Measurements from ENCODE around the gene RANBP9.
A peak's percentile ranks its signal among the peaks of the same experiment; 100 is the strongest.

Gene RANBP9

DNA sequence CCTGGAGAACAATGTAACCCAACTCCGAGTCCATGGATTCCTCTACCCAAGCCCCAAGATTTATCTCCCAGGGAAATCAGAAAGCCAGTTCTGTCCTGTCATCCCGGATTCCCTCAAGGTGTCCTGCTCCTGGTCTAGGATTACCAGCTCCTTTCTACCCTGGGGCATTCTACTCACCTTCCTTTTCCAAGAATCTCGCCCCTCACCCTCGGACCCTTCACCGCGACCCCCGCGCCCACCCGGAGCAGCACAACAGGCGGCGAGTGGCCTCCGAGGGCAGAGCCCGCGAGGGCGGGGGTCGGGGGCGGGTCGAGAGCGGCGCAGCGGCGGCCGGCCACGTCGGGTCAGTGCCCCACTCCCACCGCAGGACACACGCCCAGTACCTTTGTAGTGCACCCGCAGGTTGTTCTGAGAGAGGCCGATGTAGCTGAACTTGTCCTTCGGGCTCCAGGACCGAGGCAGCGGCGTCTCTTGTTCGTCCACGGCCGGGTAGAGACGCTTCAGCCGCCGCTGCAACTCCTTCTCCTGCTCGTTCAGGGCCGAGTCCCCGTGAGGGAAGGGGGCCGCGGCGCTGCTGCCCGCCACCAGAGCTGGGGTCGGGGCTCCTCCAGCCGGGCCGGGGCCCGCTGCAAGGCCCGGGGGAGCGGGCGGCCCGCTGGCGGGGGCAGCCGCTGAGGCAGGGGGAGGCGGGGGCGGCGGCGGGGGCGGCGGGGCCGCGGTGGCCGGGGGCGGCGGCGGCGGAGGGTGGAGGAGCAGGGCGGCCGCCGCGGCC lies 897 bp downstream of the RANBP9 start:
- no peak for DNase-seq

DNA sequence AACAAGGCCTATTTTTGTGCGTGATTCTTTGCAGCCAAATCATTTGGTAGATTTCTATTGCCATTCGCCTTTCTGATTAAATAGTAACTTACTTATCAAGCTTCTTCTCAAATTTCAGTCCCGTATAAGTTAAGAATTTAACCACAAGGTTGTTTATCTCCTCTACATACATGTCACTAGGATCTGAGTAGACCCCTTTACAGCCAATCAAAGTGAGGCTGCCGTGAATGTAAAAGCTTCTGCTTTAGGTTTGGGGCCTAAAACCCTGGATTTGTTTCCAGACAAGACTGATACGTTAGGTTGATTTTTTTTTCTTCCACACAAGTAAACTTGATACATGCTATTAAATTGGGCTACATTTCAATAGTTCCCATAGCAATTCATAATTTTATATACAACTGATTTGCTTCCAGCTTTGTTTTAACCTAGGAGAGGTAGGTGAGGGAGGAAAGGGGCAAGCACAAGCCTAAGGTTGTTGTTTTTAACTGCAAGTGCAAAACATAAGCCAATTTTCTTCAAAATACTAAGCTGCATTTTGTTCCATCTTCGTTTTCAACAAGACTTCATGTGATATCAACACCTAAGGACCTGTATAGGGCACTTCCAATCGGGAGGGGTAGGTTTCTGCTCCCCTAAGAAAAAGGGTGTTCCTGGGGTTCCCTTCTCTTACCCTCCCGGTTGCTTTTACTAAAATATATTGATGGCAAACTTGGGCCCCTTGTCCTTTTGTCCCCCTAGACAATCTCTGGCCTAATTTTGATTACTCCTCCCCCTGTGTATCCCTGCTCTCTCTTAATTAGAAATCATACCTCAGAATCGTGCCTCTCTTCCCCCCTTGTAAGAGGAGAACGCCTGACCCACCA lies 1.7 kb downstream of the RANBP9 start:
- peak; percentile 12 for DNase-seq

DNA sequence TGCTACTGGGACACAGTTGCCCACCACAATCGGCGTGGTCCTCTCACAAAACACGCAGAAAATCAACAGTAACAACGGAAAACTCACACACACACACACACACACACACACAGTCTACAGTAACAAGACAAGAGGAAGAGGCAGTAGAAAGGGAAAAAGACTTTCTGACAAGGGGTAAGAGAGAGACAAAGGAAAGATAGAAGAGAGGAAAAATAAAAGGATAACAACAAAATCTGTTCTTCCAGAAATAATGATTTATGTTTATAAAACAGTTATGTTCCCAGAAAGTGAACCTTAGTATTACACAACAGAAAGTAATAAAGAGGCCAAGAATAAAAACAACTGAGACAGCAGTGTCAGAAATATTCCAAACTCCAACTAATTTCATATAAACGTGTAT lies 2.9 kb downstream of the RANBP9 start:
- DNase-seq = peak; percentile 14

DNA sequence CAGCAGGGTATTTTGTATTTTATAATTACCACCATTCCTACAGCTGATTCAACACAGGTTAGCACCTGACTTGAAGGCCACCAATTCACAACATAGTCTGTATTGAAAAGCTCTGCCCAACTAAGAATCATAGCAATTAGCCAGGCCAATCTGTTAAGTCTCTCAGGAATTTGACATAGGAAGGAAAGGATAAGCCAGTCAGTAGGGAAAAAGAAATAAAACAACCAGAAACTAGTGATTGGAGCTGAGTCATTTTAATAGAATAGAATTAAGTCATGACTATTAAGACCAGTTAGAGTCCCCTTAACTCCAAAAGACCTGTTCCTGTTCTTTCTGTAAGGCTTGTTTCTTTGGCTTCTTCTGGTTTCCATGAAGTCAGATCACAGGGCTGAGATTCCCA lies 8.1 kb downstream of the RANBP9 start:
- no peak for DNase-seq

DNA sequence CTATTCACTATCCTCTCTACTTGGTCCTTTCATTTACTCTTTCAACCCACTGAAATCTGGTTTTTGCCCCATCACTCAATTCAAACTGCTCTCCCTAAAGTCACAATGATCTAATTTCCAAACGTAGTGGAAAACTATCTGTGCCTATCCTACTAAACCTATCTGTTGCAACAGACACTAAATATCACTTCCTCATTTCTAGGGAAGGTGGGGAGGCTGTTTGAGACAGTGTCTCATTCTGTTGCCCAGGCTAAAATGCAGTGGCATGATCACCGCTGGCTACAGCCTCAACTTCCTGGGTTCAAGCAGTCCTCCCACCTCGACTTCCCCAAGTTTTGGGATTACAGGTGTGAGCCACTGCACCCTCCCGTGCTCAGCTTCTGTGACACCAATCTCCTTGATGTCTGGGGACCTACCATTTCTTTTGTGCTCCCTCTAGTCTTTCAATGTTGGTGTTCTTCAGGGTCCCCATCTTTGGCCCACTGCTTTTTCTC lies 8.8 kb downstream of the RANBP9 start:
- DNase-seq = no peak

DNA sequence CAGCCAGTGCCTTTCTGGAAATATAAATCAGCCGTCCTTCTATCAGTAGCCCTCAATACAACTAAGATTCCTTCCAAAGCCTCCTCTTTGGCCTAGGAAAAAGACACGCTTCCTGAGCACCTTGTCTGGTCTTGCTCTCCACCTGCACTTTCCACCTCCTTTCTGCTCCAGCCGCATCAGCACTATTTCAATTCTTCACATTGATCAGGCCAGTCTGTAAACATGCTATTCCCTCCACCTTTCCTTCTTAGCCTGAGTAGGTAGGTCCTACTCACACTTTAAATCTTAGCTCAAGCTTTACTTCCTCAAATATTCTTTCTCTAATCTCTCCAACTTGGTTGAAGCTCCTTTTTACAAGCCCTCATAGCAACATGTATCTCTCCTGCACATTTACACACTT lies 11.4 kb downstream of the RANBP9 start:
- no peak for DNase-seq

DNA sequence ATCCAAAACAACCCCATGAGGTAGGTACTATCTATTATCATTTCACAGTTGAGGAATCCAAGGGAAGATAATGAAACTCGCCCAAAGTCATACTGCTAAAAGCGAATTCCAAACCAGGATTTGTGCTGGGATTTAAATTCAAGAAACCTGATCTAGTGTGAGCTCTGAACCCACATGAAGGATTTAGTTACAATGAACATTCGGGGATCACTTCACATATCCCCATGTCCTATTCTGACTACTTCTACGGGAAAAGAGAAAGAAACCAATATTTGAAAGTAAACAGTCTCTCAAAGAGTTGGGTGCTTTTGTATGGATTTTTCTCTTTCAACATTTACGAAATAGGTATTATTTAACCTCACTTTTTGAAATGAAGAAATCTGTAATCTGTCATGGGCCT lies 12.9 kb downstream of the RANBP9 start:
- no peak for DNase-seq

DNA sequence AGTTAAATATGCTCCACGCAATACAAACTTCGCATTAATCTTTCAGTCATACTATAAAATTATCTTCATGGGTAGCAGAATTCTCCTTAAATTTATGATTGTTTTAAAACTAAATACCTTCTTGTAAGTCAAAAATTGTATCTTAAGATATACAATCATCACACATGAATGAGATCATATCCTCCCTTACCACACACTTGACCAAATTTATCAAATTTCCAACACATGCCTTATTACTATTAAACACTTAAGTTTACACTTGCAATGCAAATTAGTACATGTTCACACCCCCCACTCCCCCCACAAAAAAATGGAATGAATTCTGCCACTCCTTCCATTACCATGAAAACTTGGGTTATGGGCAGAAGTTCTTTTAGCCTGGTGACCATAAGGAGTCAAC lies 13.8 kb downstream of the RANBP9 start:
- DNase-seq = no peak

DNA sequence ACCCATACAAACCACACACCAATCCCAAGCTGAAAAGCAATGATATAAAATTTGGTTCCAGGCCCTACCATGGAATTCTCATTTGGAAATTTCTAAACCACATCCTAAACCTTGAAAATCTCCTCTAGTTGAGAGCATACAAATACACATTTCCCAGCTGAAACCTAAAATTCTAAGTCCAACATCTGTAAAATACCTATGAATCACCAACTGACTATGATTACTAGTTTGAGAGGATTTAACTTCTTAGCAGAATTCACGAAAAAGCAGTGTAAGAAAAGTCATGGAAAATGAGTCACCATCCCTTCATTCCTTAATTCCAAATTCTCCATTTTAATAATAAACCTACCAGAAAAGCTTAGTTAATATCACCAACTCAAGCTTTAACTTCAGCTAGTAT lies 15.4 kb downstream of the RANBP9 start:
- no peak for DNase-seq

DNA sequence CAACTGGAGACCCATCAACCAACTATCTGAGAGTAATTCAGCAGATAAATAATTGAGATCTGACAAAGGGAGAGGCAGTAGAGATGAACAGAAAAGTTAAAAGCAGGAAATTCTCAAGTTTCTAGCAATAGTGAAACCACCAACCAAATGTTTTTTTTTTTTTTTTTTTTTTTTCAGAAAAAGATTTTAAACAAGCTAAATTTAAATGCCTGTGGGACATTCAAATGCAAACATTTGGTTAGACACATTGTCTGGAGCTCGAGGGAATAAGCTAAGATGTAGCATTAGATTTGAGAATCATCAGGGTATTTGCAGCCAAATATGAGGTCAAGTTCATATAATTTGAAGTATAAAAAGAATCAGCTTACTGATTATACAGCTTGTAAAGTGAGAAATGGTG lies 16.4 kb downstream of the RANBP9 start:
- no peak for DNase-seq

DNA sequence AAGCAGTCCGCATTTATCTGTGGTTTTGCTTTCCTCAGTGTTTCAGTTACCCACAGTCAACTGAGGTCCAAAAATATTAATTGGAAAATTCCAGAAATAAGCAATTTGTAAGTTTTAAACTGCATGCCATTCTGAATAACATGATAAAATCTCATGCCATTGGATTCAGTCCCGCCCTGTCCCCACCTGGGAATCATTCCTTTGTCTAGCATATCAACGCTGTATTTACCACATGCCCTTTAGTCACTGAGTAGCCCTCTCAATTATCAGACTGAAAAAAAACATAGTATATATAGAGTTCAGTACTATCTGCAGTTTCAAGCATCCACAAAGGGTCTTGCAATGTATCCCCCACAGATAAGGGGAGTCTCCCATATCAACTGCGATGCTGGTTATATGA lies 17.1 kb downstream of the RANBP9 start:
- no peak for DNase-seq

DNA sequence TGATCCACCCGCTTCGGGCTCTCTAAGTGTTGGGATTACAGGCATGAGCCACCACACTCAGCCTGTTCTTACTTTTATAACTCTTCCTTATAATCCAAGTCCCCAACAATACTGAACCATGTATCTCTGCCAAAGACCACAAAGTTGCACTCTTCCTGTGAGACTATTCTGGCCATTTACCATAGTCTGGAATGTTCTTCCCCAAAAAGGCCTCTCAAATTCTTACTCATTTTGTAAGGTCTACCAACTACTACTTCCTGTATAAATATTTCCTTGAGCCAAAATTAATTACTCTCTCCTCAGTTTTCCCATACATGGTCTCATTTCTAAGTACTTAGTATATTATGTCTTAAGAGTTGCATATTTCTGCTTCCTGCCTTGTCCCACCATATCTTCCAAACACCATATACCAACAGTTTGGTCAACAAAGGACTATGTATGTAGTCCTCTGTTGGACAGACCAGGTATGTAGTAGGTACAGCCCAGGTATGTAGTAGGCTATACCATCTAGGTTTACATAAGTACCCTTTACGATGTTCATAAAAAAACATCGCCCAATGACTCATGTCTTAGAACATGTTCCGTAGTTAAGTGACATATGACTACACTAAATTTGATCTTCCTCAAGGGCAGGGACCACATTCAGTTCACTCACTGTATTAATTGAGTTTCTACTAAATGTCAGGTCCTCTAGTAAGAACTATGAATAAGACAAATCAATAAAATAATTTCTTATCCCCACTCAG lies 22.0 kb downstream of the RANBP9 start:
- DNase-seq = no peak

DNA sequence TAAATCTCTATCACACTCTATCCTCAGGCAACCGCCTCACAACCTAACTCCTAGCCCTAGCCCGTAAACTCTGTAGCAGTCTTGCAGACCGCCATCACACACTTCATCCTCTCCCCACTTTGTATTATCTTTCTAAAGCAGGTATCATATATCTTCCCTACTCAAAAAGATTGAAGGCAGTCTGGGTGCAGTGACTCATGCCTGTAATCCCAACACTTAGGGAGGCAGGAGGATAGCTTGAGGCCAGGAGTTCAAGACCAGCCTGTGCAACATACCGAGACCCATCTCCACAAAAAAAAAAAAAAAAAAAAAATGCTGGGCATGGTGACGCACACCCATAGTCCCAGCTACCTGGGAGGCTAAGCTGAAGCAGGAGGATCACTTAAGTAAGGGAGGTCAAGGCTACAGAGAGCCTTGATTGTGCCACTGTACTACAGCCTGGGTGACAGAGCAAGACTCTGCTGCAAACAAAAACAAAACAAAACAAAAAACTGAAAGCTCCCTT lies 22.9 kb downstream of the RANBP9 start:
- DNase-seq = no peak

DNA sequence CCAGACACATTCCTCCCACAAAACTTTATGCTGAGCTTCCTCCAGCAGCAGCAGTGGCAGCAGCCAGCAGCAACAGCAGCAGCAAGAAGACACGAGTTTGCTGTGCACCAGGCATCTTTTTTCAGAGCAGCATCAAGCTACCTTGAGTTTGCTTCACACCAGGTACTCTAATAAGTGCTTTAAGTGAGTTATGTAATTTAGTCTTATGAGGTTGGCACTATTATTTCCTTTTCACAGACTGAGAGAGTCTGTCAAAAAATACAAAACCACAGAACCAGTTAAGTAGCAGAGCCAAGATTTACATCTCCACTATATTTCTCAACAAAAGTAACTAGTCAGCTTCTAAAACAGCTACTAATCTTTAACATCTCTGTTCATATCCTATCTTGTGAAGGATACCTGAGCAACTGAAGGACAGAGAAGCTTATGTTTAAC lies 23.7 kb downstream of the RANBP9 start:
- no peak for DNase-seq

DNA sequence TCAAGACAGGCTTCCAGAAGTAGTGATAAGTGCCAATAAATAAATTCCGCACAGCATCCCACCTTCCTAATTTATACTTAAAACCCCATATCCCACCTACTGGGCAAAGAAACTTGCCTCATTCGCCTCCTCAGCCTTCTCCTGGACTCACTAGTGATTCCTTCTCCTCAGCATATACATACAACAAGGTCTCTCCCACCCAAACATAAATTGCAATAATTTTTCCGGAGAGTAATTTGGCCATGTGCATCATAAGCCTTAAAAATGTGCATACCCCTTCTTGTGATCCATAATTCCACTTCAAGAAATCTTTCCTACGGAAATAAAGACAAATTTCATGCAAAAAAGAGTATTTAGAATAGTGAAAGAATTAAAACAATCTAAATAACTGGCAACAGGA lies 26.8 kb downstream of the RANBP9 start:
- no peak for DNase-seq

DNA sequence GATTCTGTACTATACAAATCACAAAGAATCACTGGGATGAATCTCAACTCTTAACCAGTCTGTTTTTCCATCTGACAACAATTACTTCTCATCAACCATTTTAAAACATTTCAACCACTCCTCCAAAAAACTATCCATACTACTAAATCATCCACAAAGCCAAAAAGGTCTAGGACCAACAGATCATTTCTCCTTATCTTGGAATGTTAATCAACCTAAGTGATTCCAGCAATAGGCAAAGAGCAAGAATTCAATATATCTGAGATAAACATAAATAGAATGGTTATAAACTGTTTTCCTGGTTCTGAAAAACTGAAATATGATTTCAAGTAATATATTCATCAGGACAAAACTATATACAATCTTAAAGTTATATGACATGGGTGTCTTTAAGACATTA lies 28.6 kb downstream of the RANBP9 start:
- no peak for DNase-seq

DNA sequence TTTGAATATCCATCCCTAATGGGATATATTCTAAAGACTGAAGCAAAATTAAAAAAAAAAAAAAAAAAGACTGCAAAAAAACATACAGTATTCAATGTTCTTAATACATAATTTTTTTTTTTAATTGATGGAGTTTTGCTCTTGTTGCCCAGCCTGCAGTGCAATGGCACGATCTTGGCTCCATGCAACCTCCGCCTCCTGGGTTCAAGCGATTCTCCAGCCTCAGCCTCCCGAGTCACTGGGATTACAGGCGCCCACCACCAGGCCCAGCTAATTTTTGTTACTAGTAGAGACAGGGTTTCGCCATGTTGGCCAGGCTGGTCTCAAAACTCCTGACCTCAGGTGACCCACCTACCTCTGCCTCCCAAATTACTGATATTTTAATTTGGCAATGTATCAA lies 29.3 kb downstream of the RANBP9 start:
- DNase-seq = no peak

DNA sequence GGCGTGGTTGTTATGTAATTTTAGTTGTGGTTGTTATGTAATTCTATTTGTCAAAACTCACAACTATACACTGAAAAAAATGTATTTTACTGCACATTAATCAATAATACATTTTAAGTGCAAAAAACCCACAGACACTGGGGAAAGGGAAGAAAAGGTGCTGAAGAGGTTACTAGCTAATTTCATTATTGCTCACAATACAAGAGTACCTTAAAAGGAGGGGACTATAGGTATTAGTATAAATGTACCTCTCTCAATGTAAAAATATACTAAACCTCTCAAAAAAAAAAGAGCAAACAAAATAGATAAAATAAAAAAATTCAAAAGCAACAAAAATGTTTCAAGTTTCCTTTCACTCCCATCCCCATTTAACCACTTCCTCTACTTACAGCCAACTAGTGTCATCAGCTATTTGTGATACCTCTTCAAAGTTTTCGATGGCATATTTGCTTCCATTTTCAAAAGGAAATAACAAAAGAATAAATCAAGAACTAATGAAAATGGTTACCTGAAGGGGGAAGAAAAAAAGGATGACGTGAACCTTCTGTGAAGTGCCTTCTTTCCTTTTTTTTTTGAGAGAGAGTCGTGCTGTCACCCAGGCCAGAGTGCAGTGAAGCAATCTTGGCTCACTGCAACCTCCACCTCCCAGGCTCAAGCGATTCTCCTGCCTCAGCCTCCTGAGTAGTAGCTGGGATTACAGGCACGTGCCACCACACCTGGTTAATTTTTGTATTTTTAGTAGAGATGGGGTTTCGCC lies 30.2 kb downstream of the RANBP9 start:
- DNase-seq = no peak

DNA sequence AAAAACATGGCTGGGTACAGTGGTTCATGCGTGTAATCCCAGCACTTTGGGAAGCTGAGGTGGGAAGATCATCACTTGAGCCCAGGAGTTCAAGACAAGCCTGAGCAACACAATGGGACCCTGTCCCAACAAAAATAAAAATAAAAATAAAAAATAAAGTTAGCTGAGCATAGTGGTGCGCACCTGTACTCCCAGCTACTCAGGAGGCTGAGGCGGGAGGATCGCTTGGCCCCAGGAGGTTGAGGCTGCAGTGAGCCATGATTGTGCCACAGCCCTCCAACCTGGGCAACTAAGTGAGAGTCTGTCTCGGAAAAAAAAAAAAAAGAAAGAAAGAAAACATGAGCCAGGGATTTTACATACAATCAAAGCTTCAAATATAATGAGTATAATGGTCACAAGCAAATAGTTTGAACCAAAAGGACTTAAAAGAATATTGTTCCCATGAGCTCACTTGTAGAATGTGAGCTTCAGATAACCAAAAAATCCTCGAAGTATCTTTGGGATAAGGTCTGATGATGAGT lies 31.1 kb downstream of the RANBP9 start:
- no peak for DNase-seq

DNA sequence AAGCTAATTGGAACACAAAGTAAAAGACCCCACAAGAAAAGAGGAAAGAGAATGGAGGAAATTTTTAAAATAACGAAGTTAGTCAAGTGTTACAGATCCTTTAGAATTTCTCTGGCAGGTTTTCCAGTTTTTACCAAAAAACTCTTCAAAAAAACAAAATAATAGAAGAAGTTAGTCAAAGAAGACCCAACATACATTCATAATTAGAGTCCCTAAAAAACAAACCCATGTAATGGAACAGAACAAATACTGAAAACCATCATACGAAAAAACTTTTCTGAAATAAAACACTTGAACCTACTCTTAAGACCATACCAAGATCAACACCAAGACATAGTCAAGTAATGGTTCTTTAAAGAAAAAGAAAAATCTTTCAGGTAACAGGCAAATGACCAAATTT lies 31.6 kb downstream of the RANBP9 start:
- no peak for DNase-seq

DNA sequence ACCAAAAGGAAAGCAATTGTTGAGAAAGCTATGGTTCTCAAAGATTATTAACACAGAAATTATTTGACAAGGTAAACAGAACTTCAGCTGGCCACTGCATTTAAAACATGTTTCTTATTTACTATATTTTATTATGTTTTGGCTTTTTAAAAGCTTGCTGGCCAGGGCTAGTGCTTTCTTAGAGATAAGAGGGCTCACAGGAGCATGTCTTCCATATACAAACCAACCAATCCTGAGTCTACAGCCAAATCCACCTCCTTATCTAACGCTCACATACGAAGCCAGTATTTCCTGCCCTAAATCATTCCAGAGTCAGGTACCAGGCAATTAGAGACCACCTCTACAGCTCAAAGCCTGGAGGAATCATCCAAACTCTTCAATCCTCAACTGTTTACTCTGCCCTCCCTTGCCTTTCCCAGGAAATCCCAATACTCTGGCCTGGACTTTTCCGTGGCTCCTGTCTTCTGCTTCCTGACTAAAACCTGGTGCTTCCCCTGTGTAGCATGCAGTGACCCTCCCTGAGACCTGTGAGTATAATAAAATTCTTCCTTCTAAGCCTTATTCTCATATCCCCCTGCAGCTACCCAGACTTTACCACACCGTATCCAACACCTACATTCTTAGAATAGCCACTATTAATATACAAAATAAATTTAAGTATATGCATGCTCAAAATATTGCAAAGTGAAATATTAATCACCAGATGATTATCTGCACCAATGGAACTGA lies 33.2 kb downstream of the RANBP9 start:
- DNase-seq = no peak

DNA sequence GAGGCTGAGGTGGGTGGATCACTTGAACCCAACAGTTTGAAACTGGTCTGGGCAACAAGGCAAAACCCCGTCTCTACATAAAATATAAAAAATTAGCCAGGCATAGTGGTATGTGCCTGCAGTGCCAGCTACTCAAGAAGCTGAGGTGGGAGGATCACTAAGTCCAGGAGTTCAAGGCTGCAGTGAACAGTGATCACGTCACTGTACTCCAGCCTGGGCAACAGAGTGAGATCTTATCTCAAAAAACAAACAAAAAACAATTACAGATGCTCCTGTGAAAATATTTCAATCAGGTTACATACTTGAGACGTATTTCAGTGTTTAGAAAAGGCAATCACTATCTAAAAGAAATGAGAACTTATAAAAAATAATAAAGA lies 33.8 kb downstream of the RANBP9 start:
- DNase-seq = no peak
